Activated naive CD8-positive, alpha-beta T cell treated with anti-CD3 and anti-CD28 coated beads, Interleukin-2, amount 50 U/mL, for 24 hours (primary cell): ENCODE data around the gene RBFA.
"Not testable (repeated sequence)": the region's sequence is repeated elsewhere in the genome, so short reads cannot be mapped to it uniquely, and the experiment has no call there.

ENCODE experiments used
- ATAC-seq: fragments of 150-1000 bp; cut with Tn5 transposase; one replicate; pipeline ENCODE4 v1.10.0; 2021
- DNase-seq: peaks from one replicate; pipeline ENCODE4 v3.0.0; 2021
- H3K27ac Mint-ChIP-seq: one replicate; pipeline ENCODE4 v1.8.0; 2021; ENCODE audit warnings: mild to moderate bottlenecking, mixed read lengths
- H3K27me3 Mint-ChIP-seq: one replicate; pipeline ENCODE4 v1.8.0; 2021; ENCODE audit warnings: mixed read lengths
- H3K36me3 Mint-ChIP-seq: one replicate; pipeline ENCODE4 v1.8.0; 2021; ENCODE audit warnings: low read depth, mixed read lengths
- H3K4me1 Mint-ChIP-seq: one replicate; pipeline ENCODE4 v1.8.0; 2021; ENCODE audit warnings: mixed read lengths
- H3K4me3 Mint-ChIP-seq: one replicate; pipeline ENCODE4 v1.8.0; 2021; ENCODE audit warnings: mild to moderate bottlenecking, moderate library complexity, mixed read lengths
- H3K9me3 Mint-ChIP-seq: one replicate; pipeline ENCODE4 v1.8.0; 2021; ENCODE audit warnings: mixed read lengths

The RBFA gene

DNA sequence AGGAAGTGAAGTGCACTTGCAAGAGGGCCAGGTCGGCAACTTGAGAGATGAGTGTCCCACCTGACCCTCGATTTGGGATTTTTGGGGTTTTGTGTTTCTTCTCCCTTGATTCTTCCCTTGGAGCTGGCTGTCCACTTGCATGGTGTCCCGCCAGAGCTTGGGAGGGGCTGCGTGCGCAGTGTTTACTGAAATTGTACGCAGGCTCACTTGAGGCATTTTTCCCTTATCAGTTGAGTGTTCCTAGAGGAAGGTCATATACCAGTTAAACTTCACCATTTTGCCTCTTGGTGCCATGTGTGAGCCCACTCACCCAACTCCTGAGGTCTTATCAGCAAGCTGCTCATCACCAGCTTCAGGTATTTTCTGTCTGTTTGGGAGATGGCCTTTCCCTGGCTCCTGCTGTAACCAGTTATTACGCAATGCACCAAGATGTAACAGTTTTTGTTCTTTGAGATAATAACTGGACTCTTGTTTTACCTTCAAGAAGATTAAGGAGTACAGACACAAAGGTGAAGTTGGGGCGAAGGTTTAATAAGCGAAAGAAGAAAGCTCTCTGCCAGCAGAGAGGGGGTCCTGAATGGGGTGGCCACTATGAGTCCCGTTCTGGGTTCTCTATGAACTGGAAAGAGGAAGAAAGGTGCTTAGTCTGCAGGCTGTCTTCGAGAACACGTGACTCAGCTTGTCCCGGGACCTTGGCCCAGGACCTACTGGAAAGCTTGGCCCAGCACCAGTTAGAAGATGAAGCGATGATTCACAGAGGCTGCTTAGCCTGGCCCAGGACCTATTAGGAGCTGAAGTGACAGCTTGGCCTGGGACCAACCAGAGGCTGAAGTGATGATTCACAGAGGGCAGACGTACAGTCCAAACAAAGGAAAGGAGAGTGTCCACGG is 24.3 kb upstream of the RBFA start:
- Mint-ChIP-seq H3K4me3 (no peak overlapping the region), H3K27me3 (no peaks in the 10 kb centered on the region), H3K27ac (no peak overlapping the region), H3K9me3 (peaks cover 34% of the 10 kb centered on the region), H3K4me1 (no peaks in the 10 kb centered on the region), H3K36me3 (peaks cover 11% of the 10 kb centered on the region)
- ATAC-seq, result no peak
- DNase-seq, result no peak

DNA sequence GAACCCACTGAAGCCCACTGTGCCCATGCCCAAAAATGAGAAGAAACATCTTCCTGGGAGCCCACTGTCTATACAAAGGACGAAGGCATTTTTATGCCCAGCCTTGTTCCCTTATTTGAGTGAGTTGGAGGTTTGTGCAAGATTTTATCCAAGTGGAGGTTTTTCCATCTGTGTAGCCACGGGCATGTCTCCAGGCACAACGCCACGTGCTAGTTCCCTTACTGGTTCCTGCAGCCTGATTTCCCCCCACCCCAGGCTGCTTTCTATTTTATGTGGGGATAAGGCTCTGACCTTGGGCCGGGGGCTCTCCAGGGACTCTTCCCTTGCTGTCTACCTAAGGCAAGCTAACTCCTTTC is 23.7 kb upstream of the RBFA start:
- H3K36me3 Mint-ChIP-seq, result peaks cover 11% of the 10 kb centered on the region
- no peak overlapping the region for H3K27ac Mint-ChIP-seq
- H3K4me1 Mint-ChIP-seq, result no peaks in the 10 kb centered on the region
- DNase-seq (no peak), ATAC-seq (no peak)
- no peak overlapping the region for H3K4me3 Mint-ChIP-seq
- H3K9me3 Mint-ChIP-seq, result peaks cover 34% of the 10 kb centered on the region
- no peaks in the 10 kb centered on the region for H3K27me3 Mint-ChIP-seq

DNA sequence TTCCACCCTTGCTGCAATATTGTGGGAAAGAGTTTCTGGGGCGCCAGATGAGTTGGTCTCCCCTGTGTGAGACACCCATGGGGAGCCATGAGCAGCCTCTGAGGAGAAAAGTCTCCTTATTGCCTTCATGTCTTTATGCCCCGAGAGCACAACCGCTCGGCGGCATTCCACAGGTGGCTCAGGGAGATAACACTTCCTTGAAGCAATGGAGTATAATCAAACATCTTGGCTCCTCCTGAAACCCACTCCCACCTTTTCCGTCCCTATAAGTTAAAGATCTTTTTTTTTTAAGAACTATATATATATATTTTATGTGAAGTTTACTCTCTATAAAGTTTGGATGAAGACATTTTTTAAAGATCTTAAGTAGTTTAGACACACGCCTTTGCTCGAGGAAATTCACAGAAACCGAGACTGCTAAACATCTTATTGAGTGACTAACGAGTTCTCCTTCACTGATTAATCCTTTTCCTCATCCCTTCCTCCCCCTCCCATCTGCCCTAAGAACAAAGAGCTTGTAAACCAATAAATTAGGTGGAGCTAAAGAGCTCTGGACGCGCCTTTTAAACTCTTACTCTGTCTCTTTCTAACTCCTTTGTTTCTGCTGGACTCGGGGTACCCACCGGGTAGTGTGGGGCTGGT is 22.6 kb upstream of the RBFA start:
- ATAC-seq, H3K4me1 Mint-ChIP-seq, H3K4me3 Mint-ChIP-seq, DNase-seq, H3K27me3 Mint-ChIP-seq, H3K27ac Mint-ChIP-seq: not testable (repeated sequence)
- peaks cover 34% of the 10 kb centered on the region for H3K9me3 Mint-ChIP-seq
- peaks cover 11% of the 10 kb centered on the region for H3K36me3 Mint-ChIP-seq

DNA sequence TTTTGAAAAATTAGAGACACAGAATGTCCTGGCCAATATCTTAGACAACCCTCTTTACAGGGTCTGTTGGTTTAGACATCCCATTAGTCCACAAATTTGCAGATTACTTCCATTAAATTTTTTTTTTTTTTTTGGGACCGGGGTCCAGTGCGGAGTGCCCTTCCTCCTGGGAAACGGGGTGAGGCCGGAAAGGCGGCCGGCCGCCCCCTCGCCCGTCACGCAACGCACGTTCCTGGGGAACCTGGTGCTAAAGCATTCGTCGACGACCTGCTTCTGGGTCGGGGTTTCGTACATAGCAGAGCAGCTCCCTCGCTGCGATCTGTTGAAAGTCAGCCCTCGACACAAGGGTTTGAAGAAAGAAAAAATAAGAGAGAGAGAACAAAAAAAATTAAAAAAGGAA is 21.5 kb upstream of the RBFA start:
- Mint-ChIP-seq H3K36me3 (peaks cover 11% of the 10 kb centered on the region), H3K4me1 (no peaks in the 10 kb centered on the region), H3K9me3 (peaks cover 34% of the 10 kb centered on the region), H3K4me3 (no peak overlapping the region), H3K27me3 (no peaks in the 10 kb centered on the region), H3K27ac (no peak overlapping the region)
- DNase-seq (no peak), ATAC-seq (no peak)

DNA sequence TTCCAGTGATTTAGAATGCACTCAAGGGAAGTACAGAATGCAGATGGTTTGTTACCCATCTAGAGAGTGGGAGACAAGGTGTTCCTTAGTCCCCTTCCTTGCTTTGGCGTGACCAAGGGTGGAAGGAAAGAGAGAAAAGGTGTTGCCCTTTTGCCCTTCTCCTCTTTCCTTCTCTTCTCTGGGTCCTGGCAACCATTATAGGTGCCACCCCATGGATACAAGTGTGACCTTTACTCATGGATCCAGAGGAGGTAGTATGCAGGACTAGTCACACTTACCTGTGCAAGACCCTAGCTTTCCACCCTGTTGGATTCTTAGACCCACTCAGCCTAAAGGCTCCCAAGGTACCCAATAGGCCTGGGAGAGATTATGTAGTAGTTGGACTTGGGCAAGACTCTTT is 11.6 kb upstream of the RBFA start:
- H3K27me3 Mint-ChIP-seq, result no peaks in the 10 kb centered on the region
- H3K9me3 Mint-ChIP-seq, result peaks cover 69% of the 10 kb centered on the region
- no peak overlapping the region for H3K4me3 Mint-ChIP-seq
- H3K27ac Mint-ChIP-seq, result no peak overlapping the region
- DNase-seq, result no peak
- no peaks in the 10 kb centered on the region for H3K4me1 Mint-ChIP-seq
- peaks cover 54% of the 10 kb centered on the region for H3K36me3 Mint-ChIP-seq
- no peak for ATAC-seq

DNA sequence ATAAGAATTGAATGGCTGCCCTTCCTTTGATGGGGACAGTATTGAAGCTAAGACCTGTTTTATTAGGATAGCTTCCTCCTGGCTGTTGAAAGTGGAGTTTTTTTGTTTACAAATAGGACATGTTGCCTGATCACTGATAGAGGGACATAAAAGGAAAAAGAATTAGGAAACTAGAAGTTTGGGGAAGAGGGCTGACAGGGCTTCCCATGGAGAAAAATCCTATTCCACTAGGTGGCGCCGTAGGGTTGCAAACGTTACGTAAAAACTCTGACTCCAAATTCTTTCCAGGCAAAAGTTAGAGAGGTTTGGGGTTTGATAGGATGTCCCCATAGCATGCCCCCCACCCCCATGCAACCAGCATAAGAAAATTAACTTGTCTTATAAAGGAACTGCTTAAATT is 11.1 kb upstream of the RBFA start:
- Mint-ChIP-seq H3K27ac (no peak overlapping the region), H3K4me1 (no peaks in the 10 kb centered on the region), H3K9me3 (peaks cover 66% of the 10 kb centered on the region), H3K4me3 (no peak overlapping the region), H3K27me3 (no peaks in the 10 kb centered on the region), H3K36me3 (peaks cover 50% of the 10 kb centered on the region)
- DNase-seq, result peak; percentile 37
- ATAC-seq, result no peak

DNA sequence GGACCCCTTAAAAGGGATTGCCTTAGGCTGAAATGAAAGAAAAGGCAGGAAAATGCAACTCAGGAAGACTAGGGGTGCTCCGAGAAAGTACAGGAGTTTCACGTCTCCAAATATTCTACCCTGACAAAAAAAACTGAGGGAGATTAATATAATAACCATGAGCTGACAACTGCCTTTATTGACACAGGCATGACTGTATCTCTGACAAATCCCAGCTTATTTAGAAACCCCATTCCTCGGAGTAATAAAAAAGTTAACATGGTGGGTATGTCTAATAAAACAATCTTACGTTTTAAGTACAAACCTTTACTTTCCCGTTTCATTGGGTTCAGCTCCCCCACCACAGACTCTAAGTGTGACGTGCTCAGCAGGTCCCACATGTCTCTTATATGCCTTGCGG is 7.9 kb upstream of the RBFA start:
- Mint-ChIP-seq H3K27me3 (no peaks in the 10 kb centered on the region), H3K4me3 (no peak overlapping the region), H3K27ac (no peak overlapping the region)

DNA sequence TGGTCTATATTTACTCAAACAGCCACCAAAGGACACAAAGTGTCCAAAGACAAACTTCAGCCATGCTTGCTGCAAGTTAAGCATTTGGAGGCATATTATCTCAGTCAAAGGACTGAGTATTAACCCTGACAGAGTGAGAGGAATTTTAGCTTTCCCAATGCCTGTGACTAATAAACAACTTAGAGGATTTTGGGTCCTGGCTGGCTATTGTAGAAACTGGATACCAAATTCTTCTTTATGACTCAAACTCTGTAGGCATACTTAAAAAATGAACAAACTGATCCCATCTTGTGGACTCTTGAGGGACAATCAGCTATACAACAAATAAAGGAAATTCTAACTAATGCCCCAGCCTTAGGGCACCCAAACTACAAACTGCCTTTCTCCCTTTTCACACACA is 6.5 kb upstream of the RBFA start:
- not testable (repeated sequence) for H3K27ac Mint-ChIP-seq, H3K27me3 Mint-ChIP-seq, H3K4me1 Mint-ChIP-seq, DNase-seq, ATAC-seq, H3K4me3 Mint-ChIP-seq
- peaks cover 40% of the 10 kb centered on the region for H3K9me3 Mint-ChIP-seq
- peaks cover 40% of the 10 kb centered on the region for H3K36me3 Mint-ChIP-seq

More for the DNA sequence above, 7.9 kb upstream of the RBFA start:
- ATAC-seq (no peak), DNase-seq (no peak)
- Mint-ChIP-seq H3K36me3 (peaks cover 45% of the 10 kb centered on the region), H3K4me1 (no peaks in the 10 kb centered on the region), H3K9me3 (peaks cover 53% of the 10 kb centered on the region)

DNA sequence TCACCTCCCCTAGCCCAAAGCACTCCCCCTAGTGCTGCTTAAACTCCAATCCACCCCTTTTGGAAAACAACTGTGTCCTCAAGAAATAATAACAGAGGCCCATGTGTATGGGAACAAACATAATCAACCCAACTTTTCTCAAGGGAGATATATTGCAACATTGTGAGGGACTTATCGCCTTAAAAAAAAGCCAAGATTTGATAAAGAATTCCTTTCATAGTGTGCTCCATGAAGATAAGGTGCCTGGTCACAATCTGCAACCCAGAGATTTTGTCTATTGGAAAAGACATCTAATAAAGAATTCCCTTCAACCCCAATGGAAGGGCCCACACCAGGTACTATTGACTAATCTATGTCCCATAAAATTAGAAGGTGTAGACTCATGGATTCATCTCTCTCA is 4.5 kb upstream of the RBFA start:
- Mint-ChIP-seq H3K4me3 (no peak overlapping the region), H3K4me1 (peaks cover 11% of the 10 kb centered on the region), H3K27me3 (no peaks in the 10 kb centered on the region), H3K9me3 (peaks cover 28% of the 10 kb centered on the region), H3K36me3 (peaks cover 27% of the 10 kb centered on the region), H3K27ac (no peak overlapping the region)
- DNase-seq (no peak), ATAC-seq (no peak)

DNA sequence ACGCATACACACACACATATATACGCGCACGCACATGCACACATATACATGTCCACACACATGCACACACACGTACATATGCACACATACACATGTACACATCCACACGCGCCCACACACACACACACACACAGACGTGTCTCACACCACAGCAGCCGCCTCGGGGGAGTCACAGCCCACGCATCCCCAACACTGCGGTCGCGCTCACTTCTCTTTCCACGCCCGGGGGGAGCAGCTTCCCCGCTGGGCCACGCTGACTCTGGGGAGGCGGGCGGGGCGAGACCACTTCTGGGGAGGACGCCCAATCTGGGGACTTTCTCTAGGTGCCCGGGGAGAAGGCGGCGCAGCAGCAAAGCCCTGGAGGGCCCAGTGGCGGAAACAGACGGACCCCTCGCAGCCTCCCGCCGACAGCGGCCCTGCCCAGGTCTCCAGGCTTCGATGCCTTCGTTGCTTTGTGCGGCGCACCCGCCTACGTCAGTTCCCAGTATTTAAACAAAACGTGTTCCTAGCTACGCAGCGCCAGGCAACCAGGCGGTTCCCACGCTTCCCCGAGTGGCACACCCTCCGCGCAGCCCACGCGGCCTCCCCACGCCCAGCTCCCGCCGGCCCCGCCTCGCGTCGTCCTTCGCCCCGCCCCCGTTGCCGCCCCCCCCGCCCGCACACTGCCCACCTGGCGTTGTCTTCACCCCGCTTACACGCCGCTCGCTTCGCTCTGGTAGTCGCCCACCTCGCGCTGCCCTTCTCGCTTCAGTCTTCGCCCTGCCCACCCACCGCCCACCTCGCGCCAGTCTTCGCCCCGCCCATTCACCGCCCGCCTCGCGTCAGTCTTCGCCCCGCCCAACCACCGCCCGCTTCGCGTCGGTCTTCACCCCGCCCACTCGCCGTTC is 810 bp upstream of the RBFA start:
- Mint-ChIP-seq H3K4me1 (peaks cover 26% of the 10 kb centered on the region), H3K36me3 (peaks cover 14% of the 10 kb centered on the region), H3K9me3 (peaks cover 5% of the 10 kb centered on the region), H3K27me3 (no peaks in the 10 kb centered on the region), H3K4me3 (peak overlapping the region; percentile 89), H3K27ac (peak overlapping the region; percentile 88)
- ATAC-seq, result peak; percentile 58
- DNase-seq, result no peak

DNA sequence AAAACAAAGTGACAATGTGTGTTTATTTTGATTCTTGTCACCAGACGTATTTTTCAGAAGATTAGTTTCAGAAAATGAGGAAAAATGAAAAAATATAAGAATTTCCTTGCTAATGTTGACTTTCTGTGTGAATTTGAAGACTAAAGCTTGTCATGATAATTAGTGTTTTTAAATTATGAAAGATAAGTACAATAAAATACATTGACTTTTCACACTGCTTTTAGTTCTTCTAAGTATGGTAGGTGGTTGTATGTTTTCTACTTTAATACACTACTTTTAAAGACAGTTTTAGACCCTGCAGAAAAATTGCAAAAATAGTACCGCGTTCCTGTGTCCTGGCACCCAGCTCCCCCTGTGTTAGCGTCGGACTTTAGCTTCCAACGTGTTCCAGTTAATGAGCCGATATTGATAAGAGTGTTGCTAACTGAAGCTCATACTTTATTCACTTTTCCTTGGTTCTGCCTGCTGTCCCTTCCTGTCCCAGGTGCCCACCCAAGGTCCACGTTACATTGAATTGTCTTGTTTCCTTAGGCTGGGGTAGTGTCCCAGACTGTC is 695 bp downstream of the RBFA start:
- H3K27ac Mint-ChIP-seq, result peak overlapping the region; percentile 88
- H3K27me3 Mint-ChIP-seq, result no peaks in the 10 kb centered on the region
- peaks cover 26% of the 10 kb centered on the region for H3K4me1 Mint-ChIP-seq

DNA sequence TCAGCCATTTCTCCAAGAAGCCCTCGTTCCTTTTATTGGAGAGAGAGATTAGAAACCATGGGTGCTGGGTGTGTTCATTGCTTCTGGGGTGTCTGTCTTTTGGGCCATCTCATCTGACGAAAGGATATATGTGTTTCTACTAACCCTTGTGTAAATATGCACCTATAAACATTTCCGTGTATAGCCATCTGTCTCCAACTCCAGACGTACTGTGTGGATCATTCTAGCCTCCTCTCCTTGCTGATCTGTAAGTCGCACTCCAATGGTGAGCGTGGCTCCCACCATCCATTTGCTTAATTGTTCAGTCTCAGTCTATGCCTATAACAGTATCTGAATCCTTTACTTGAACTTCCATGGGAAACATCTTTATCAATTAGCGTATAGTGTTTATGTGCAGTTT is 1.8 kb downstream of the RBFA start:
- DNase-seq (no peak), ATAC-seq (no peak)
- Mint-ChIP-seq H3K4me1 (peaks cover 26% of the 10 kb centered on the region), H3K9me3 (peaks cover 5% of the 10 kb centered on the region), H3K4me3 (peak overlapping the region; percentile 89), H3K36me3 (peaks cover 28% of the 10 kb centered on the region), H3K27ac (peak overlapping the region; percentile 11), H3K27me3 (no peaks in the 10 kb centered on the region)

More for the DNA sequence above, 695 bp downstream of the RBFA start:
- ATAC-seq (no peak), DNase-seq (no peak)
- H3K36me3 Mint-ChIP-seq, result peaks cover 22% of the 10 kb centered on the region
- H3K9me3 Mint-ChIP-seq, result peaks cover 5% of the 10 kb centered on the region
- peak overlapping the region; percentile 89 for H3K4me3 Mint-ChIP-seq

DNA sequence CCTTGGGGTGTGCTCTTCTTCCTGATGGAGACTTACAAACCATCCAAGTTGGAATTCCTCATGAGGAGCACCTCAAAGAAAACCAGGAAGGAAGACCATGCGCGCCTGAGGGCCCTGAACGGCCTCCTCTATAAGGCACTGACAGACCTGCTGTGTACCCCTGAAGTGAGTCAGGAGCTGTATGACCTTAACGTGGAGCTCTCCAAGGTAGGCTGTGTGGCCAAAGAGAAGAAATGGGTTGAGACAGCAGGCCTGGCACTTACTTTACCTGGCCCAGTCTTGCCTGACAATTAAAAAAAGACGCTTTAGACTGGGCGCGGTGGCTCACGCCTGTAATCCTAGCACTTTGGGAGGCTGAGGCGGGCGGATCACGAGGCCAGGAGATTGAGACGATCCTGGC is 3.1 kb downstream of the RBFA start:
- H3K9me3 Mint-ChIP-seq, result peaks cover 5% of the 10 kb centered on the region
- H3K4me3 Mint-ChIP-seq, result no peak overlapping the region
- ATAC-seq (no peak), DNase-seq (no peak)
- peaks cover 30% of the 10 kb centered on the region for H3K4me1 Mint-ChIP-seq
- H3K36me3 Mint-ChIP-seq, result peaks cover 30% of the 10 kb centered on the region
- no peaks in the 10 kb centered on the region for H3K27me3 Mint-ChIP-seq
- H3K27ac Mint-ChIP-seq, result no peak overlapping the region

DNA sequence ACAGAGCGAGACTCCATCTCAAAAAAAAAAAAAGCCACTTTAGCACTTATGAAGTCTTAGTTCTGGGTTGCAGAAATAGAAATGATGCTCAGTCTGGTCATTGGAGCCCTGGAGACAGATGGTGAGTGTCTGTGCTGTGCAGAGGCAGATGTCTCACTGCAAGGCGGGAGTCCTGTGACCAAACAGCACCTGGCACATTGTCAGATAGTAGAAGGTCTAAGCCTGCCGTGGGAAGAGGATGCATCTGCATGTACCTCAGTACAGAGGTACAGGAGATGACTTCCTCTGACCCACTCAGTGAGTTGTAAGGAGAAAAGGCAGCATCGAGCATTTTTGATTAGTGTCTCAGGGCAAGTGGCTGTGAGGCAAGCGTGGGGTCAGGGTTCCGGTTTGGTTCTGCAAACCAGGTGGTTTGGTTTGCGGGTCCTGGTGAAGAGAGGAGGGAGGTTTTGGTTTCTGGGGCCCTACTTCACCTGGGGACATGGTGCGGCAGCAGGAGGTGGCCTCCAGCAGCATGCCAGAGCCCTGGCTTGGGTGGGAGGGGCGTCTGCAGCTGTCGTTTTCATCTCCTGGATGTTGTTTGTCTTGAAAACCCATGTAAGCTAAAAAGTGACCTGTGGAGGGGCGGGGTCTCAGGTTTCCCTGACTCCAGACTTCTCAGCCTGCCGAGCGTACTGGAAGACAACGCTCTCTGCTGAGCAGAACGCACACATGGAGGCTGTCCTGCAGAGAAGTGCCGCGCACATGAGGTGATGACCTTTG is 3.8 kb downstream of the RBFA start:
- peaks cover 33% of the 10 kb centered on the region for H3K36me3 Mint-ChIP-seq
- peaks cover under 1% of the 10 kb centered on the region for H3K9me3 Mint-ChIP-seq
- H3K4me1 Mint-ChIP-seq, result peaks cover 24% of the 10 kb centered on the region
- H3K27ac Mint-ChIP-seq, result no peak overlapping the region
- no peak for ATAC-seq
- H3K27me3 Mint-ChIP-seq, result no peaks in the 10 kb centered on the region
- H3K4me3 Mint-ChIP-seq, result no peak overlapping the region
- DNase-seq, result no peak
